HepG2 (cell line): ENCODE results near the gene PIAS1. TPM values are rescaled to one million over a fixed set of nuclear protein-coding genes. Genes with fewer than 3 reads are reported as not detected.
A peak's percentile ranks its signal among the peaks of the same experiment; 100 is the strongest.

ENCODE experiments used
- ARID2 ChIP-seq: sonication (generic); formaldehyde crosslinking; IDR thresholded peaks from 2 replicates; pipeline ENCODE4 v1.8.1; 2022; ENCODE audit warnings: mild to moderate bottlenecking, missing genetic modification reagents, borderline replicate concordance
- BHLHE40 ChIP-seq: IDR thresholded peaks from 2 replicates; pipeline ENCODE4 v1.6.1; 2011; ENCODE audit warnings: low read length, improper control_type of control experiment
- CENPX ChIP-seq: sonication (generic); formaldehyde crosslinking; IDR thresholded peaks from 2 replicates; pipeline ENCODE4 v1.9.0; 2021; ENCODE audit warnings: mild to moderate bottlenecking, missing genetic modification reagents, moderate library complexity
- FOXK1 ChIP-seq: sonication (generic); formaldehyde crosslinking; IDR thresholded peaks from 2 replicates; pipeline ENCODE4 v1.4.0; 2020; ENCODE audit warnings: low read depth, missing genetic modification reagents, borderline replicate concordance
- GABPB1 ChIP-seq: IDR thresholded peaks from 2 replicates; pipeline ENCODE4 v1.6.1; 2016; ENCODE audit warnings: mild to moderate bottlenecking, missing genetic modification reagents, moderate library complexity, missing compliant biosample characterization
- HDAC1 ChIP-seq: sonication (generic); formaldehyde crosslinking; IDR thresholded peaks from 2 replicates; pipeline ENCODE4 v1.5.1; 2020; ENCODE audit warnings: mild to moderate bottlenecking, missing genetic modification reagents
- HINFP ChIP-seq: sonication (generic); formaldehyde crosslinking; IDR thresholded peaks from 2 replicates; pipeline ENCODE4 v1.4.0; 2020; ENCODE audit warnings: low read depth, mild to moderate bottlenecking, missing genetic modification reagents
- HIVEP1 ChIP-seq: sonication (generic); formaldehyde crosslinking; IDR thresholded peaks from 2 replicates; pipeline ENCODE4 v1.4.0; 2020; ENCODE audit warnings: mild to moderate bottlenecking, missing genetic modification reagents
- PHF8 ChIP-seq: sonication (generic); formaldehyde crosslinking; IDR thresholded peaks from 2 replicates; pipeline ENCODE4 v1.5.0; 2020; ENCODE audit warnings: missing genetic modification reagents
- POLR2AphosphoS2 ChIP-seq: IDR thresholded peaks from 2 replicates; pipeline ENCODE4 v1.6.1; 2011; ENCODE audit warnings: low read depth, low read length, improper control_type of control experiment
- SIN3A ChIP-seq: IDR thresholded peaks from 2 replicates; pipeline ENCODE4 v1.6.1; 2011; ENCODE audit warnings: low read depth, mild to moderate bottlenecking, control low read depth, low read length, borderline replicate concordance
- TFE3 ChIP-seq: IDR thresholded peaks from 2 replicates; pipeline ENCODE4 v1.6.1; 2016
- ZBTB2 ChIP-seq: sonication (generic); formaldehyde crosslinking; IDR thresholded peaks from 2 replicates; pipeline ENCODE4 v1.8.0; 2022; ENCODE audit warnings: low read depth, missing genetic modification reagents
- ZNF143 ChIP-seq: sonication (generic); formaldehyde crosslinking; IDR thresholded peaks from 2 replicates; pipeline ENCODE4 v1.4.0; 2020; ENCODE audit warnings: missing genetic modification reagents
- ZNF556 ChIP-seq: sonication (generic); formaldehyde crosslinking; IDR thresholded peaks from 2 replicates; pipeline ENCODE4 v1.4.0; 2020; ENCODE audit warnings: mild to moderate bottlenecking, missing genetic modification reagents, borderline replicate concordance
- ZNF558 ChIP-seq: sonication (generic); formaldehyde crosslinking; IDR thresholded peaks from 2 replicates; pipeline ENCODE4 v1.9.0; 2022; ENCODE audit warnings: mild to moderate bottlenecking, missing genetic modification reagents, borderline replicate concordance
- ZNF747 ChIP-seq: sonication (generic); formaldehyde crosslinking; IDR thresholded peaks from 2 replicates; pipeline ENCODE4 v1.8.1; 2023; ENCODE audit warnings: missing genetic modification reagents, mild to moderate bottlenecking, borderline replicate concordance
- ZNF776 ChIP-seq: sonication (generic); formaldehyde crosslinking; IDR thresholded peaks from 2 replicates; pipeline ENCODE4 v1.4.0; 2020; ENCODE audit warnings: mild to moderate bottlenecking, missing genetic modification reagents
- ZNF800 ChIP-seq: sonication (generic); formaldehyde crosslinking; IDR thresholded peaks from 2 replicates; pipeline ENCODE4 v1.4.0; 2020; ENCODE audit warnings: missing genetic modification reagents
- polyA plus RNA-seq, 8 experiments: library from polyadenylated mRNA; depleted of rRNA in 3 of 8; stranded (reverse) in 7 of 8; unstranded in 1 of 8; fragments of >200 nt; fragmentation: Illumina TruSeq in 4 of 8; extraction: Trizol in 4 of 8; gene quantifications; 2 replicates each; pipeline versions ENCODE4 v1.2.1 to v1.2.3, GENCODE V29; 2011 to 2016; ENCODE audit warnings: low read depth in 4 of 8, missing spikeins in 1 of 8, mixed read lengths in 1 of 8; ENCODE audit not compliant: insufficient read depth in 1 of 8
- total RNA-seq, 5 experiments: library from RNA; depleted of rRNA; stranded (reverse); fragments of >200 nt; fragmentation: Illumina TruSeq; extraction: Trizol; gene quantifications; 2 replicates each; pipeline ENCODE4 v1.2.3, GENCODE V29; 2016; ENCODE audit warnings: low read depth in 1 of 5

The PIAS1 gene
- total and polyA plus RNA-seq, 2 of the 13 experiments (the other 11 are each of a cell fraction or from before 2014, with no cell fraction given): 20.7 to 33.7 TPM

DNA sequence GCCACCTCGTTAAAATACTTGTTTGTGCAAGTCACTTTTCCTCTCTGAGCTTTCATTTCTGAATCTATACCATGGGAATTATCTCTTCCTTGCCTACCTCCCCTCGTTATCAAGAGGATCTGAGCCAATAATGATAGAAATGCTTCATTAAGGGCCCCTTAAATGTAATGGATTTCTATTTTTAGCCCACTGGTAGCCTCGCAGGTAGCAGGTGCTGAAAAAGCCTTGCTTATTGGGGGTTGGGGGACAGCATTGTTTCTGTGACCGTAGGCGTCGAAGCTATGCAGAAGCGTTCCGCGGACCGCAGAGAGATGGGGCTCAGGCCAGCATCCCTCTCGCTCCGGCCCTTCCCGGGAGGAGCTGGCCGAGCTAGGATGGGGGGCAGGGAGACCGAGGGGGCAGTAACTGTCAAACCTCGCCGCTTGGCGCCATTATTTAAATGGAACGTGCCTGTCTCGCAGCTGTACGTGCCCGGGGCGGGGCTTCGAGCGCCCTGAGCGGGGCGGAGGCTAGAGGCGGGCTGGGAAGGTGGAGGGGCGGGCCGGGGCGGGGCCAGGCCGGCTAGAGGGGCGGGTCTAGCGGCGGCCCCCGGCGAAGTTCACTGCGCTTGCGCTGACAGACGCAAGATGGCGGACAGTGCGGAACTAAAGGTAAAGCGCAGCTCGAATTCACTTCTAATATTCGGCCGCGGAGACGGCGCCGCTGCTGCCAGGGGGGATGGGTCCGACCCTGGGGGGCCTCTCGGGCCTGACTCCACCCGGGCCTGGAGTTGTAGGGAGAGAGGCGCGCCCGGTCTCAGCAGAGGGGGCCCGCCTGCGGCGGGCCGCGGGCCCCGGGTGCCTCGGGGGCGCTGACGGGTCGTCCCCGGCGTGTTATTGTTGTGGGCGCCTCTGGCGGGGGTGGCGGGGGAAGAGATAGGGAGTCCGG lies at the start of gene PIAS1 (continued):
- TF ChIP-seq ZNF800 (CRISPR knock-in tag) (no peak), HIVEP1 (peak; percentile 24; the same call in 1 of the 2 replicates), GABPB1 (CRISPR knock-in tag) (peak; percentile 58; the same call in 1 of the 2 replicates), FOXK1 (0 out of 2 replicates have a peak, but pooled peaks have one; percentile 20), ARID2 (CRISPR knock-in tag) (peak; percentile 86; the same call in 1 of the 2 replicates), CENPX (CRISPR knock-in tag) (no peak), ZNF556 (CRISPR knock-in tag) (no peak; the same call in 1 of the 2 replicates), ZNF143 (CRISPR knock-in tag) (no peak), ZBTB2 (CRISPR knock-in tag) (peak; percentile 55; the same call in 1 of the 2 replicates), HINFP (CRISPR knock-in tag) (peak; percentile 97), ZNF747 (CRISPR knock-in tag) (0 out of 2 replicates have a peak, but pooled peaks have one; percentile 4), PHF8 (CRISPR knock-in tag) (peak; percentile 89), TFE3 (0 out of 2 replicates have a peak, but pooled peaks have one; percentile 19), BHLHE40 (peak; percentile 70; the same call in 1 of the 2 replicates), HDAC1 (CRISPR knock-in tag) (peak; percentile 94), ZNF776 (0 out of 2 replicates have a peak, but pooled peaks have one; percentile 44), ZNF558 (0 out of 2 replicates have a peak, but pooled peaks have one; percentile 35), POLR2AphosphoS2 (no peak), SIN3A (peak; percentile 96)
